ENCODE data around the gene GOLGB1.

The GOLGB1 gene

GRCh38 chr3:121698901-121699300 lies 50.6 kb downstream of the GOLGB1 start:
- TF ChIP-seq ESRRG (CRISPR knock-in tag; IDR thresholded peaks at IDR 0.05), result no peak
- TF ChIP-seq CSRNP3 (CRISPR knock-in tag; IDR thresholded peaks at IDR 0.05), result no peak
- TF ChIP-seq ARNTL (CRISPR knock-in tag; IDR thresholded peaks at IDR 0.05; ENCODE audit: borderline replicate concordance, low read depth), result no peak
- TF ChIP-seq TCF4 (CRISPR knock-in tag; IDR thresholded peaks at IDR 0.05; ENCODE audit: borderline replicate concordance), result no peak
- TF ChIP-seq ZC3H10 (CRISPR knock-in tag; IDR thresholded peaks at IDR 0.05), result no peak
- no peak for TF ChIP-seq ISL1 (CRISPR knock-in tag; IDR thresholded peaks at IDR 0.05)
- no peak for TF ChIP-seq PATZ1 (CRISPR knock-in tag; IDR thresholded peaks at IDR 0.05; ENCODE audit: borderline replicate concordance)
- no peak for TF ChIP-seq CSDC2 (CRISPR knock-in tag; IDR thresholded peaks at IDR 0.05)
- no peak for TF ChIP-seq ZNF565 (CRISPR knock-in tag; conservative IDR thresholded peaks at IDR 0.05; ENCODE audit: low read depth)
- TF ChIP-seq RARB (CRISPR knock-in tag; IDR thresholded peaks at IDR 0.05), result no peak
- TF ChIP-seq TOX (CRISPR knock-in tag; IDR thresholded peaks at IDR 0.05; ENCODE audit: borderline replicate concordance), result no peak
- TF ChIP-seq BACH2 (CRISPR knock-in tag; IDR thresholded peaks at IDR 0.05; ENCODE audit: borderline replicate concordance), result no peak
- no peak for TF ChIP-seq ZFP30 (CRISPR knock-in tag; IDR thresholded peaks at IDR 0.05)
- no peak for TF ChIP-seq ZNF8 (CRISPR knock-in tag; IDR thresholded peaks at IDR 0.05)
- no peak for TF ChIP-seq SNAI2 (CRISPR knock-in tag; IDR thresholded peaks at IDR 0.05)
- no peak for ATAC-seq

GRCh38 chr3:121698476-121698875 lies 51.1 kb downstream of the GOLGB1 start:
- TF ChIP-seq TOX (CRISPR knock-in tag; IDR thresholded peaks at IDR 0.05; ENCODE audit: borderline replicate concordance) (no peak), TSHZ2 (CRISPR knock-in tag; IDR thresholded peaks at IDR 0.05) (no peak), ZNF565 (CRISPR knock-in tag; conservative IDR thresholded peaks at IDR 0.05; ENCODE audit: low read depth) (no peak), CSDC2 (CRISPR knock-in tag; IDR thresholded peaks at IDR 0.05) (no peak), CSRNP3 (CRISPR knock-in tag; IDR thresholded peaks at IDR 0.05) (no peak), TCF4 (CRISPR knock-in tag; IDR thresholded peaks at IDR 0.05; ENCODE audit: borderline replicate concordance) (no peak), OSR1 (CRISPR knock-in tag; IDR thresholded peaks at IDR 0.05) (no peak), CREB5 (CRISPR knock-in tag; IDR thresholded peaks at IDR 0.05; ENCODE audit: low read depth) (no peak), GLIS3 (CRISPR knock-in tag; IDR thresholded peaks at IDR 0.05) (no peak), ZFP3 (CRISPR knock-in tag; IDR thresholded peaks at IDR 0.05) (no peak), ESRRG (CRISPR knock-in tag; IDR thresholded peaks at IDR 0.05) (no peak), POU6F1 (CRISPR knock-in tag; IDR thresholded peaks at IDR 0.05; ENCODE audit: borderline replicate concordance, low read depth) (no peak), ZFP30 (CRISPR knock-in tag; IDR thresholded peaks at IDR 0.05) (no peak), ZC3H10 (CRISPR knock-in tag; IDR thresholded peaks at IDR 0.05) (no peak), ISL1 (CRISPR knock-in tag; IDR thresholded peaks at IDR 0.05) (no peak), RARB (CRISPR knock-in tag; IDR thresholded peaks at IDR 0.05) (no peak), PATZ1 (CRISPR knock-in tag; IDR thresholded peaks at IDR 0.05; ENCODE audit: borderline replicate concordance) (no peak), PPARA (CRISPR knock-in tag; IDR thresholded peaks at IDR 0.05; ENCODE audit: borderline replicate concordance) (no peak), SNAI2 (CRISPR knock-in tag; IDR thresholded peaks at IDR 0.05) (no peak), ZNF70 (CRISPR knock-in tag; IDR thresholded peaks at IDR 0.05) (no peak)
- no peak for ATAC-seq
